HepG2 (cell line): ENCODE measurements around the gene SLC34A3. TPM values are rescaled to one million over a fixed set of nuclear protein-coding genes. Genes with fewer than 3 reads are reported as not detected.
A peak's percentile ranks its signal among the peaks of the same experiment; 100 is the strongest.

Experiments
- ASH2L ChIP-seq: fragments of 300-600, 200-600 bp; sonication (generic); IDR thresholded peaks from 2 replicates; pipeline ENCODE4 v1.7.0; 2017; ENCODE audit warnings: low read depth, mild to moderate bottlenecking, moderate library complexity, mixed read lengths, low read length; ENCODE audit not compliant: insufficient read length
- CEBPG ChIP-seq: IDR thresholded peaks from 2 replicates; pipeline ENCODE4 v1.6.1; 2016
- ETV6 ChIP-seq: sonication (generic); formaldehyde crosslinking; conservative IDR thresholded peaks from 2 replicates; pipeline ENCODE4 v1.4.0; 2020; ENCODE audit warnings: missing genetic modification reagents
- FLYWCH1 ChIP-seq: sonication (generic); formaldehyde crosslinking; IDR thresholded peaks from 2 replicates; pipeline ENCODE4 v1.8.1; 2023; ENCODE audit warnings: mild to moderate bottlenecking, missing genetic modification reagents
- HNF1B ChIP-seq: sonication (generic); formaldehyde crosslinking; IDR thresholded peaks from 2 replicates; pipeline ENCODE4 v1.5.1; 2020; ENCODE audit warnings: mild to moderate bottlenecking, moderate library complexity, missing genetic modification reagents
- KDM3A ChIP-seq: IDR thresholded peaks from 2 replicates; pipeline ENCODE4 v1.6.1; 2018; ENCODE audit warnings: low read depth, missing compliant biosample characterization
- KLF11 ChIP-seq: IDR thresholded peaks from 2 replicates; pipeline ENCODE4 v1.6.1; 2016; ENCODE audit warnings: missing compliant biosample characterization
- NFIC ChIP-seq: IDR thresholded peaks from 2 replicates; pipeline ENCODE4 v1.6.1; 2012; ENCODE audit warnings: mild to moderate bottlenecking, low read length, inconsistent platforms
- NONO ChIP-seq, 2 experiments: fragments of 450-650 bp in 1 of 2; sonication (generic) in 1 of 2; formaldehyde crosslinking in 1 of 2; IDR thresholded peaks in 1 of 2; conservative IDR thresholded peaks in 1 of 2; 2 replicates each; pipeline versions ENCODE4 v1.6.1 to v1.8.0; 2017 to 2022; ENCODE audit warnings: mild to moderate bottlenecking in 1 of 2, missing genetic modification reagents in 1 of 2, moderate library complexity in 1 of 2
- PTBP1 ChIP-seq: fragments of 200-400 bp; formaldehyde crosslinking; IDR thresholded peaks from 2 replicates; pipeline ENCODE4 v1.6.1; 2018; ENCODE audit warnings: low read length, low read depth; ENCODE audit not compliant: poor library complexity, severe bottlenecking
- REL ChIP-seq: sonication (generic); formaldehyde crosslinking; conservative IDR thresholded peaks from 2 replicates; pipeline ENCODE4 v1.8.0; 2022; ENCODE audit warnings: mild to moderate bottlenecking, missing genetic modification reagents, moderate library complexity
- RORA ChIP-seq: sonication (generic); formaldehyde crosslinking; IDR thresholded peaks from 2 replicates; pipeline ENCODE4 v1.5.0; 2020; ENCODE audit warnings: mild to moderate bottlenecking, missing genetic modification reagents, moderate library complexity
- SALL2 ChIP-seq: sonication (generic); formaldehyde crosslinking; IDR thresholded peaks from 2 replicates; pipeline ENCODE4 v1.8.1; 2023; ENCODE audit warnings: mild to moderate bottlenecking, missing genetic modification reagents, inconsistent platforms
- SMC3 ChIP-seq: IDR thresholded peaks from 2 replicates; pipeline ENCODE4 v1.6.1; 2011; ENCODE audit warnings: low read length, improper control_type of control experiment
- ZFYVE20 ChIP-seq: sonication (generic); formaldehyde crosslinking; IDR thresholded peaks from 2 replicates; pipeline ENCODE4 v1.8.0; 2023; ENCODE audit warnings: low read depth, mild to moderate bottlenecking, moderate library complexity, missing genetic modification reagents, borderline replicate concordance
- ZKSCAN8 ChIP-seq: IDR thresholded peaks from 2 replicates; pipeline ENCODE4 v1.6.1; 2016; ENCODE audit warnings: borderline replicate concordance, missing genetic modification reagents, missing compliant biosample characterization
- ZNF33B ChIP-seq: sonication (generic); formaldehyde crosslinking; IDR thresholded peaks from 2 replicates; pipeline ENCODE4 v1.5.1; 2020; ENCODE audit warnings: mild to moderate bottlenecking, missing genetic modification reagents
- ZNF737 ChIP-seq: sonication (generic); formaldehyde crosslinking; IDR thresholded peaks from 2 replicates; pipeline ENCODE4 v1.5.0; 2020; ENCODE audit warnings: missing genetic modification reagents, mild to moderate bottlenecking, borderline replicate concordance
- ZNF749 ChIP-seq: sonication (generic); formaldehyde crosslinking; IDR thresholded peaks from 2 replicates; pipeline ENCODE4 v1.8.0; 2022; ENCODE audit warnings: mild to moderate bottlenecking, missing genetic modification reagents, moderate library complexity, borderline replicate concordance
- ZNF766 ChIP-seq: sonication (generic); formaldehyde crosslinking; IDR thresholded peaks from 2 replicates; pipeline ENCODE4 v1.5.0; 2020; ENCODE audit warnings: missing genetic modification reagents, borderline replicate concordance
- ZNF768 ChIP-seq: sonication (generic); formaldehyde crosslinking; IDR thresholded peaks from 2 replicates; pipeline ENCODE4 v1.4.0; 2020; ENCODE audit warnings: missing genetic modification reagents
- ZNF792 ChIP-seq: IDR thresholded peaks from 2 replicates; pipeline ENCODE4 v1.6.1; 2016
- ZSCAN21 ChIP-seq: sonication (generic); formaldehyde crosslinking; IDR thresholded peaks from 2 replicates; pipeline ENCODE4 v1.8.0; 2022; ENCODE audit warnings: mild to moderate bottlenecking, missing genetic modification reagents, moderate library complexity, borderline replicate concordance
- polyA plus RNA-seq, 8 experiments: library from polyadenylated mRNA; depleted of rRNA in 3 of 8; stranded (reverse) in 7 of 8; unstranded in 1 of 8; fragments of >200 nt; fragmentation: Illumina TruSeq in 4 of 8; extraction: Trizol in 4 of 8; gene quantifications; 2 replicates each; pipeline versions ENCODE4 v1.2.1 to v1.2.3, GENCODE V29; 2011 to 2016; ENCODE audit warnings: low read depth in 4 of 8, missing spikeins in 1 of 8, mixed read lengths in 1 of 8; ENCODE audit not compliant: insufficient read depth in 1 of 8
- total RNA-seq, 5 experiments: library from RNA; depleted of rRNA; stranded (reverse); fragments of >200 nt; fragmentation: Illumina TruSeq; extraction: Trizol; gene quantifications; 2 replicates each; pipeline ENCODE4 v1.2.3, GENCODE V29; 2016; ENCODE audit warnings: low read depth in 1 of 5
- TF ChIP-seq, protein P1 (sequence below): sonication (generic); formaldehyde crosslinking; IDR thresholded peaks from 2 replicates; pipeline ENCODE4 v1.8.0; 2022; ENCODE audit warnings: missing genetic modification reagents, mild to moderate bottlenecking, moderate library complexity, borderline replicate concordance
- TF ChIP-seq, protein P2 (sequence below): fragments of 450-650 bp; IDR thresholded peaks from 2 replicates; pipeline ENCODE4 v1.6.1; 2016

The SLC34A3 gene
- total and polyA plus RNA-seq, 2 of the 13 experiments (the other 11 are each of a cell fraction or from before 2014, with no cell fraction given): 0.07 to 1.0 TPM

GRCh38 chr9:137188490-137189296, 42.0 kb upstream of the SLC34A3 start, which contains the start of the genes ANAPC2 and SSNA1 (continued):
- TF ChIP-seq HNF1B (CRISPR knock-in tag) (peak; percentile 79), NFIC (no peak), ZSCAN21 (peak; percentile 59; the same call in 1 of the 2 replicates), SMC3 (peak; percentile 30; the same call in 1 of the 2 replicates), KLF11 (CRISPR knock-in tag) (0 out of 2 replicates have a peak, but pooled peaks have one; percentile 25), NONO (IDR thresholded peaks at IDR 0.05) (no peak), NONO (CRISPR knock-in tag; conservative IDR thresholded peaks at IDR 0.05) (peak; percentile 99), RORA (no peak), ZNF749 (CRISPR knock-in tag) (no peak; the same call in 1 of the 2 replicates), ZNF766 (CRISPR knock-in tag) (peak; percentile 45; the same call in 1 of the 2 replicates), FLYWCH1 (CRISPR knock-in tag) (no peak), ASH2L (peak; percentile 72), ZNF737 (CRISPR knock-in tag) (no peak), ZNF33B (CRISPR knock-in tag) (peak; percentile 18; the same call in 1 of the 2 replicates), KDM3A (CRISPR knock-in tag) (peak; percentile 80), ZNF768 (CRISPR knock-in tag) (peak; percentile 38; the same call in 1 of the 2 replicates), CEBPG (CRISPR knock-in tag) (peak; percentile 30), ZNF792 (CRISPR knock-in tag) (peak; percentile 48; the same call in 1 of the 2 replicates), ZFYVE20 (CRISPR knock-in tag) (no peak), SALL2 (CRISPR knock-in tag) (peak; percentile 81; the same call in 1 of the 2 replicates), ETV6 (CRISPR knock-in tag) (0 out of 2 replicates have a peak, but pooled peaks have one; percentile 57), ZKSCAN8 (CRISPR knock-in tag) (no peak; the same call in 1 of the 2 replicates), PTBP1 (no peak), REL (no peak)
- TF ChIP-seq, protein P1, sequence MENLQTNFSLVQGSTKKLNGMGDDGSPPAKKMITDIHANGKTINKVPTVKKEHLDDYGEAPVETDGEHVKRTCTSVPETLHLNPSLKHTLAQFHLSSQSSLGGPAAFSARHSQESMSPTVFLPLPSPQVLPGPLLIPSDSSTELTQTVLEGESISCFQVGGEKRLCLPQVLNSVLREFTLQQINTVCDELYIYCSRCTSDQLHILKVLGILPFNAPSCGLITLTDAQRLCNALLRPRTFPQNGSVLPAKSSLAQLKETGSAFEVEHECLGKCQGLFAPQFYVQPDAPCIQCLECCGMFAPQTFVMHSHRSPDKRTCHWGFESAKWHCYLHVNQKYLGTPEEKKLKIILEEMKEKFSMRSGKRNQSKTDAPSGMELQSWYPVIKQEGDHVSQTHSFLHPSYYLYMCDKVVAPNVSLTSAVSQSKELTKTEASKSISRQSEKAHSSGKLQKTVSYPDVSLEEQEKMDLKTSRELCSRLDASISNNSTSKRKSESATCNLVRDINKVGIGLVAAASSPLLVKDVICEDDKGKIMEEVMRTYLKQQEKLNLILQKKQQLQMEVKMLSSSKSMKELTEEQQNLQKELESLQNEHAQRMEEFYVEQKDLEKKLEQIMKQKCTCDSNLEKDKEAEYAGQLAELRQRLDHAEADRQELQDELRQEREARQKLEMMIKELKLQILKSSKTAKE (CRISPR knock-in tag): peak; percentile 79
- TF ChIP-seq, protein P2, sequence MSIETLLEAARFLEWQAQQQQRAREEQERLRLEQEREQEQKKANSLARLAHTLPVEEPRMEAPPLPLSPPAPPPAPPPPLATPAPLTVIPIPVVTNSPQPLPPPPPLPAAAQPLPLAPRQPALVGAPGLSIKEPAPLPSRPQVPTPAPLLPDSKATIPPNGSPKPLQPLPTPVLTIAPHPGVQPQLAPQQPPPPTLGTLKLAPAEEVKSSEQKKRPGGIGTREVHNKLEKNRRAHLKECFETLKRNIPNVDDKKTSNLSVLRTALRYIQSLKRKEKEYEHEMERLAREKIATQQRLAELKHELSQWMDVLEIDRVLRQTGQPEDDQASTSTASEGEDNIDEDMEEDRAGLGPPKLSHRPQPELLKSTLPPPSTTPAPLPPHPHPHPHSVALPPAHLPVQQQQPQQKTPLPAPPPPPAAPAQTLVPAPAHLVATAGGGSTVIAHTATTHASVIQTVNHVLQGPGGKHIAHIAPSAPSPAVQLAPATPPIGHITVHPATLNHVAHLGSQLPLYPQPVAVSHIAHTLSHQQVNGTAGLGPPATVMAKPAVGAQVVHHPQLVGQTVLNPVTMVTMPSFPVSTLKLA: peak; percentile 87
